ENCODE data around the gene PLTP. TPM values are rescaled to one million over a fixed set of nuclear protein-coding genes. Genes with fewer than 3 reads are reported as not detected.

Gene PLTP
- polyA plus RNA-seq, 1 experiment, result 22.0 TPM

DNA sequence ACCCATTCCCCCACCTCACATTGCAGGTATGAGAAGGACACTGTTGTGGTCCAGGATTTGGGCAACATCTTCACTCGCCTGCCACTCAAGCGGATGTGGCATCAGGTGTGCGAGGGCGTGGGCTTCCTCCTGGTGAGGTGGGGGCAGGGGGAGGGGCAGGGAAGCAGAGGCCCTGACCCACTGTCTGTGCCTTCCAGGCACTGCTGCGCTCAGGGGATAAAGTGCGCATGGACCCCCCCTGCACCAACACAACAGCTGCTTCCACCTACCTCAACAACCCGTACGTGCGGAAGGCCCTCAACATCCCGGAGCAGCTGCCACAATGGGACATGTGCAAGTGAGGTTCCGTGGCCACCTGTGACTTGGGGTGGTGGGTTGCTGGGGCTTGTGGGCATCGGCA lies 17.2 kb downstream of the PLTP start:
- DNase-seq (ENCODE audit: low read depth), result no peak
- TF ChIP-seq CTCF (IDR thresholded peaks at IDR 0.05; ENCODE audit: insufficient read depth, low read depth, low read length), result no peak
- ChIA-PET POLR2A (no interaction called here), CTCF (interaction anchor here (1.8 kb wide), 1 partner anchor 11 kb away, joined by 6 read pairs; no protein-coding TSS in a partner anchor)
- no peak overlapping the region for H3K4me3 ChIP-seq (ENCODE audit: low read depth, low read length)
- H3K27me3 ChIP-seq (ENCODE audit: control insufficient read depth, insufficient read depth, low read length), result no peaks in the 10 kb centered on the region
- peaks cover 24% of the 10 kb centered on the region for H3K36me3 ChIP-seq (ENCODE audit: control insufficient read depth, insufficient read depth, low read length)

- DNase-seq (ENCODE audit: low read depth), result no peak
- ChIA-PET POLR2A (no interaction called here), CTCF (interaction anchor here (1.8 kb wide), 1 partner anchor 12 kb away, joined by 6 read pairs; no protein-coding TSS in a partner anchor)
- no peak overlapping the region for H3K4me3 ChIP-seq (ENCODE audit: low read depth, low read length)
- TF ChIP-seq CTCF (IDR thresholded peaks at IDR 0.05; ENCODE audit: insufficient read depth, low read depth, low read length), result no peak
- H3K27me3 ChIP-seq (ENCODE audit: control insufficient read depth, insufficient read depth, low read length), result no peaks in the 10 kb centered on the region
- H3K36me3 ChIP-seq (ENCODE audit: control insufficient read depth, insufficient read depth, low read length), result peaks cover 22% of the 10 kb centered on the region
Observed at GRCh38 chr20:45893831-45894230, 18.1 kb downstream of the PLTP start.

- no peaks in the 10 kb centered on the region for H3K27me3 ChIP-seq (ENCODE audit: control insufficient read depth, insufficient read depth, low read length)
- no peak for DNase-seq (ENCODE audit: low read depth)
- ChIA-PET CTCF (interaction anchor here (0.6 to 3.4 kb wide), 8 partner anchors 10 to 76 kb away, joined by 3 to 12 read pairs (median 4); no protein-coding TSS in a partner anchor), POLR2A (no interaction called here)
- TF ChIP-seq CTCF (IDR thresholded peaks at IDR 0.05; ENCODE audit: insufficient read depth, low read depth, low read length), result no peak
- no peak overlapping the region for H3K4me3 ChIP-seq (ENCODE audit: low read depth, low read length)
- H3K36me3 ChIP-seq (ENCODE audit: control insufficient read depth, insufficient read depth, low read length), result peaks cover 18% of the 10 kb centered on the region
Observed at GRCh38 chr20:45892828-45893500, 19.0 kb downstream of the PLTP start.

DNA sequence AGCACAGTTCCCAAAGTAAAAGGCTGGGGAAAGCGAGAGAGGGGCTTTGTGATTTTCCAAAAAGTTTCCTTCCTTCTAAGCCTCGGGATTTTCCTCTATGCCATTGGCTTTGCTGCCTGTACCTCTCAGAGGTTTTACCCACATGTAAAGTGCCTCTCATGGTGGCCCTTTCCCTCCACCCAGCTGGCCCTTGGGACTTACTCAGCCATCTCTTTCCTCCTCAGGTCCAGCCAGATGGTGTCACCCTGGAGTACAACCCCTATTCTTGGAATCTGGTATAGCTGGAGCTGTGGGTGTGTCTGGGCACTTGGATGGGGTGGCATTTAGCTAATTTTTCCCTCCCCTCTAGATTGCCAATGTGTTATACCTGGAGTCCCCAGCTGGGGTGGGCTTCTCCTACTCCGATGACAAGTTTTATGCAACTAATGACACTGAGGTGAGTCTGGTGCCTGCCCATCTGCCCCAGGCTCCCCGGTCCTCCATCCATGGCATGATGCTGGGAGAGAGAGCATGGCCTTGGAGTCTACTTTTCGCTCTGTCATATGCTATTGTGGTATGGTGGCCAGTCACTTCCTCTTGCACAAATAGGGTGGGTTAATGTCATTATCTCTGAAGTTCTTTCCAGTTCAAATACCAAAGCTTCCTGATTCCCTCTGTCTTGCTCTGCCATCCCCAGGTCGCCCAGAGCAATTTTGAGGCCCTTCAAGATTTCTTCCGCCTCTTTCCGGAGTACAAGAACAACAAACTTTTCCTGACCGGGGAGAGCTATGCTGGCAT lies 19.7 kb downstream of the PLTP start:
- H3K27me3 ChIP-seq (ENCODE audit: control insufficient read depth, insufficient read depth, low read length), result no peaks in the 10 kb centered on the region
- no peak for DNase-seq (ENCODE audit: low read depth)
- peak overlapping the region; percentile 77 for H3K4me3 ChIP-seq (ENCODE audit: low read depth, low read length)
- H3K36me3 ChIP-seq (ENCODE audit: control insufficient read depth, insufficient read depth, low read length), result peaks cover 15% of the 10 kb centered on the region
- CTCF ChIA-PET, result interaction anchor here (0.6 to 3.4 kb wide), 7 partner anchors 10 to 76 kb away, joined by 3 to 12 read pairs (median 4); no protein-coding TSS in a partner anchor
- peak; percentile 43 for TF ChIP-seq CTCF (IDR thresholded peaks at IDR 0.05; ENCODE audit: insufficient read depth, low read depth, low read length)
- POLR2A ChIA-PET, result no interaction called here

All from BJ (cell line).